IMR-90 (cell line): ENCODE results near the gene FOXP4.

Source experiments
- BHLHE40 ChIP-seq: fragments of 150-350 bp; IDR thresholded peaks from 2 replicates; pipeline ENCODE4 v1.6.1; 2016; ENCODE audit warnings: mild to moderate bottlenecking, low read depth, low read length
- CHD1 ChIP-seq: IDR thresholded peaks from 2 replicates; pipeline ENCODE4 v1.6.1; 2012; ENCODE audit warnings: low read depth, low read length, improper control_type of control experiment
- CTCF ChIP-seq: conservative IDR thresholded peaks from 2 replicates; pipeline ENCODE4 v1.5.1; 2012; ENCODE audit warnings: mild to moderate bottlenecking, low read depth, low read length, improper control_type of control experiment
- ELK1 ChIP-seq: fragments of 150-350 bp; IDR thresholded peaks from 2 replicates; pipeline ENCODE4 v1.6.1; 2016; ENCODE audit warnings: low read depth, mild to moderate bottlenecking, low read length, moderate library complexity, borderline replicate concordance
- FOS ChIP-seq: fragments of 150-350 bp; IDR thresholded peaks from 2 replicates; pipeline ENCODE4 v1.6.1; 2016; ENCODE audit warnings: low read depth, low read length
- MAFK ChIP-seq: IDR thresholded peaks from 2 replicates; pipeline ENCODE4 v1.6.1; 2012; ENCODE audit warnings: low read depth, low read length, improper control_type of control experiment
- POLR2A ChIP-seq: IDR thresholded peaks from 2 replicates; pipeline ENCODE4 v1.6.1; 2012; ENCODE audit warnings: mild to moderate bottlenecking, low read depth, low read length
- RAD21 ChIP-seq: IDR thresholded peaks from 2 replicates; pipeline ENCODE4 v1.6.1; 2012; ENCODE audit warnings: low read length, improper control_type of control experiment
- RCOR1 ChIP-seq: IDR thresholded peaks from 2 replicates; pipeline ENCODE4 v1.6.1; 2012; ENCODE audit warnings: mild to moderate bottlenecking, low read length, improper control_type of control experiment; ENCODE audit not compliant: insufficient replicate concordance
- RFX5 ChIP-seq: IDR thresholded peaks from 2 replicates; pipeline ENCODE4 v1.8.0; 2012; ENCODE audit warnings: low read depth, mild to moderate bottlenecking, low read length, moderate library complexity
- SMC3 ChIP-seq: fragments of 150-350 bp; IDR thresholded peaks from 2 replicates; pipeline ENCODE4 v1.6.1; 2016; ENCODE audit warnings: low read depth, mild to moderate bottlenecking, antibody characterized with exemption, low read length, moderate library complexity
- USF2 ChIP-seq: fragments of 150-350 bp; IDR thresholded peaks from 2 replicates; pipeline ENCODE4 v1.6.1; 2017; ENCODE audit warnings: mild to moderate bottlenecking, antibody characterized with exemption, low read length, low read depth

GRCh38 chr6:41595166-41595565 is 49.0 kb downstream of the FOXP4 start:
- no peak for TF ChIP-seq CTCF
- TF ChIP-seq RCOR1: no peak
- no peak for TF ChIP-seq FOS
- no peak for TF ChIP-seq POLR2A
- no peak for TF ChIP-seq RAD21
- no peak for TF ChIP-seq BHLHE40
- TF ChIP-seq SMC3: no peak
- no peak for TF ChIP-seq USF2
- no peak for TF ChIP-seq RFX5
- no peak for TF ChIP-seq MAFK
- TF ChIP-seq ELK1: no peak
- no peak for TF ChIP-seq CHD1
